HEK293 (cell line): ENCODE measurements around the gene ABCG1.

ENCODE experiments used
- GLI2 ChIP-seq: fragments of 450-650 bp; formaldehyde crosslinking; IDR thresholded peaks from 2 replicates; pipeline ENCODE4; 2017; ENCODE audit warnings: missing biosample characterization, missing genetic modification characterization, low read depth, borderline replicate concordance
- HOXD13 ChIP-seq: sonication (generic); formaldehyde crosslinking; IDR thresholded peaks from 2 replicates; pipeline ENCODE4 v1.8.0; 2022; ENCODE audit warnings: missing genetic modification reagents, borderline replicate concordance
- KLF1 ChIP-seq: fragments of 450-650 bp; formaldehyde crosslinking; IDR thresholded peaks from 2 replicates; pipeline ENCODE4 v1.5.1; 2016; ENCODE audit warnings: missing biosample characterization, missing genetic modification characterization
- KLF8 ChIP-seq: fragments of 450-650 bp; formaldehyde crosslinking; IDR thresholded peaks from 2 replicates; pipeline ENCODE4 v1.5.1; 2016; ENCODE audit warnings: missing biosample characterization, missing genetic modification characterization
- SCRT2 ChIP-seq: fragments of 450-650 bp; formaldehyde crosslinking; IDR thresholded peaks from 2 replicates; pipeline ENCODE4 v1.5.1; 2016; ENCODE audit warnings: missing biosample characterization, missing genetic modification characterization
- TRIM28 ChIP-seq: IDR thresholded peaks from 2 replicates; pipeline ENCODE4 v1.6.1; 2011; ENCODE audit warnings: low read length, control low read depth, borderline replicate concordance
- YY1 ChIP-seq: fragments of 450-650 bp; formaldehyde crosslinking; IDR thresholded peaks from 2 replicates; pipeline ENCODE4 v1.5.1; 2018; ENCODE audit warnings: missing biosample characterization, missing genetic modification characterization
- ZBTB21 ChIP-seq: fragments of 450-650 bp; formaldehyde crosslinking; IDR thresholded peaks from 2 replicates; pipeline ENCODE4 v1.5.1; 2017; ENCODE audit warnings: missing biosample characterization, missing genetic modification characterization
- ZFP3 ChIP-seq: fragments of 450-650 bp; formaldehyde crosslinking; IDR thresholded peaks from 2 replicates; pipeline ENCODE4 v1.5.1; 2016; ENCODE audit warnings: low read depth, missing biosample characterization, missing genetic modification characterization
- ZNF133 ChIP-seq: fragments of 450-650 bp; formaldehyde crosslinking; IDR thresholded peaks from 2 replicates; pipeline ENCODE4 v1.5.1; 2016; ENCODE audit warnings: missing biosample characterization, missing genetic modification characterization
- ZNF202 ChIP-seq: fragments of 450-650 bp; formaldehyde crosslinking; IDR thresholded peaks from 2 replicates; pipeline ENCODE4 v1.5.1; 2016; ENCODE audit warnings: missing biosample characterization, missing genetic modification characterization, borderline replicate concordance
- ZNF223 ChIP-seq: fragments of 450-650 bp; formaldehyde crosslinking; IDR thresholded peaks from 2 replicates; pipeline ENCODE4 v1.5.1; 2016; ENCODE audit warnings: missing biosample characterization, missing genetic modification characterization
- ZNF239 ChIP-seq: fragments of 450-650 bp; formaldehyde crosslinking; IDR thresholded peaks from 2 replicates; pipeline ENCODE4 v1.5.1; 2016; ENCODE audit warnings: missing biosample characterization, missing genetic modification characterization
- ZNF26 ChIP-seq: fragments of 450-650 bp; formaldehyde crosslinking; IDR thresholded peaks from 2 replicates; pipeline ENCODE4 v1.5.1; 2016; ENCODE audit warnings: missing biosample characterization, missing genetic modification characterization
- ZNF366 ChIP-seq: fragments of 450-650 bp; formaldehyde crosslinking; conservative IDR thresholded peaks from 2 replicates; pipeline ENCODE4 v1.5.1; 2016; ENCODE audit warnings: missing biosample characterization, missing genetic modification characterization
- ZNF394 ChIP-seq: fragments of 450-650 bp; formaldehyde crosslinking; IDR thresholded peaks from 2 replicates; pipeline ENCODE4 v1.5.1; 2016; ENCODE audit warnings: missing biosample characterization, missing genetic modification characterization, mild to moderate bottlenecking, moderate library complexity, borderline replicate concordance
- ZNF404 ChIP-seq: fragments of 450-650 bp; formaldehyde crosslinking; IDR thresholded peaks from 2 replicates; pipeline ENCODE4 v1.5.1; 2017; ENCODE audit warnings: missing biosample characterization, missing genetic modification characterization
- ZNF521 ChIP-seq: fragments of 450-650 bp; formaldehyde crosslinking; IDR thresholded peaks from 2 replicates; pipeline ENCODE4 v1.5.1; 2017; ENCODE audit warnings: missing biosample characterization, mild to moderate bottlenecking, missing genetic modification characterization
- ZNF548 ChIP-seq: fragments of 450-650 bp; formaldehyde crosslinking; IDR thresholded peaks from 2 replicates; pipeline ENCODE4 v1.5.1; 2016; ENCODE audit warnings: missing biosample characterization, missing genetic modification characterization
- ZNF561 ChIP-seq: fragments of 450-650 bp; IDR thresholded peaks from 2 replicates; pipeline ENCODE4 v1.5.1; 2018; ENCODE audit warnings: missing biosample characterization, missing genetic modification characterization, borderline replicate concordance
- ZNF658 ChIP-seq: fragments of 450-650 bp; formaldehyde crosslinking; IDR thresholded peaks from 2 replicates; pipeline ENCODE4; 2016; ENCODE audit warnings: missing biosample characterization, missing genetic modification characterization
- ZNF692 ChIP-seq: fragments of 450-650 bp; formaldehyde crosslinking; IDR thresholded peaks from 2 replicates; pipeline ENCODE4 v1.5.1; 2016; ENCODE audit warnings: missing biosample characterization, missing genetic modification characterization
- ZNF707 ChIP-seq: fragments of 450-650 bp; formaldehyde crosslinking; IDR thresholded peaks from 2 replicates; pipeline ENCODE4 v1.5.1; 2016; ENCODE audit warnings: missing biosample characterization, missing genetic modification characterization
- ZNF792 ChIP-seq: fragments of 450-650 bp; formaldehyde crosslinking; IDR thresholded peaks from 2 replicates; pipeline ENCODE4 v1.5.1; 2016; ENCODE audit warnings: missing biosample characterization, missing genetic modification characterization
- ZSCAN4 ChIP-seq: fragments of 450-650 bp; formaldehyde crosslinking; IDR thresholded peaks from 2 replicates; pipeline ENCODE4 v1.5.1; 2017; ENCODE audit warnings: missing biosample characterization, missing genetic modification characterization
- TF ChIP-seq, protein P1 (sequence below): fragments of 450-650 bp; formaldehyde crosslinking; IDR thresholded peaks from 2 replicates; pipeline ENCODE4 v1.5.1; 2016; ENCODE audit warnings: missing biosample characterization, missing genetic modification characterization
- TF ChIP-seq, protein P2 (sequence below): fragments of 450-650 bp; formaldehyde crosslinking; IDR thresholded peaks from 2 replicates; pipeline ENCODE4 v1.5.1; 2017; ENCODE audit warnings: missing biosample characterization, missing genetic modification characterization

The ABCG1 gene

GRCh38 chr21:42233067-42233961 lies 14.4 kb downstream of the ABCG1 start (continued):
- TF ChIP-seq TRIM28 (peak; percentile 23; the same call in 1 of the 2 replicates), KLF8 (tag by site-specific recombination) (no peak), ZNF707 (tag by site-specific recombination) (no peak), ZSCAN4 (0 out of 2 replicates have a peak, but pooled peaks have one; percentile 11), ZNF692 (tag by site-specific recombination) (no peak), ZNF202 (tag by site-specific recombination) (no peak), HOXD13 (no peak), YY1 (tag by site-specific recombination) (no peak), KLF1 (peak; percentile 47), ZNF548 (tag by site-specific recombination) (peak; percentile 72), ZNF26 (tag by site-specific recombination) (no peak), ZFP3 (tag by site-specific recombination) (no peak), ZNF521 (tag by site-specific recombination) (no peak), ZNF792 (tag by site-specific recombination) (no peak), ZBTB21 (tag by site-specific recombination) (0 out of 2 replicates have a peak, but pooled peaks have one; percentile 26), ZNF366 (tag by site-specific recombination) (no peak), ZNF658 (tag by site-specific recombination) (no peak), GLI2 (no peak), ZNF561 (tag by site-specific recombination) (no peak), ZNF133 (no peak), ZNF394 (no peak), ZNF239 (tag by site-specific recombination) (no peak), ZNF223 (no peak), ZNF404 (tag by site-specific recombination) (no peak), SCRT2 (tag by site-specific recombination) (no peak)
- TF ChIP-seq, protein P1, sequence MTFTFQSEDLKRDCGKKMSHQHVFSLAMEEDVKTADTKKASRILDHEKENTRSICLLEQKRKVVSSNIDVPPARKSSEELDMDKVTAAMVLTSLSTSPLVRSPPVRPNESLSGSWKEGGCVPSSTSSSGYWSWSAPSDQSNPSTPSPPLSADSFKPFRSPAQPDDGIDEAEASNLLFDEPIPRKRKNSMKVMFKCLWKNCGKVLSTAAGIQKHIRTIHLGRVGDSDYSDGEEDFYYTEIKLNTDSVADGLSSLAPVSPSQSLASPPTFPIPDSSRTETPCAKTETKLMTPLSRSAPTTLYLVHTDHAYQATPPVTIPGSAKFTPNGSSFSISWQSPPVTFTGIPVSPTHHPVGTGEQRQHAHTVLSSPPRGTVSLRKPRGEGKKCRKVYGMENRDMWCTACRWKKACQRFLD (tag by site-specific recombination): no peak
- TF ChIP-seq, protein P2, sequence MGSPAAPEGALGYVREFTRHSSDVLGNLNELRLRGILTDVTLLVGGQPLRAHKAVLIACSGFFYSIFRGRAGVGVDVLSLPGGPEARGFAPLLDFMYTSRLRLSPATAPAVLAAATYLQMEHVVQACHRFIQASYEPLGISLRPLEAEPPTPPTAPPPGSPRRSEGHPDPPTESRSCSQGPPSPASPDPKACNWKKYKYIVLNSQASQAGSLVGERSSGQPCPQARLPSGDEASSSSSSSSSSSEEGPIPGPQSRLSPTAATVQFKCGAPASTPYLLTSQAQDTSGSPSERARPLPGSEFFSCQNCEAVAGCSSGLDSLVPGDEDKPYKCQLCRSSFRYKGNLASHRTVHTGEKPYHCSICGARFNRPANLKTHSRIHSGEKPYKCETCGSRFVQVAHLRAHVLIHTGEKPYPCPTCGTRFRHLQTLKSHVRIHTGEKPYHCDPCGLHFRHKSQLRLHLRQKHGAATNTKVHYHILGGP (tag by site-specific recombination): no peak
